Amniotic stem cell (primary cell): Measurements from ENCODE around the gene GRAP2.
"Not testable (repeated sequence)": the region's sequence is repeated elsewhere in the genome, so short reads cannot be mapped to it uniquely, and the experiment has no call there.

ENCODE experiments used
- DNase-seq: peaks from one replicate; lab custom pipeline; 2025; lab: John Stamatoyannopoulos, UW

The GRAP2 gene

GRCh38 chr22:39967103-39967829, 66.4 kb downstream of the GRAP2 start:
- no peak for DNase-seq

GRCh38 chr22:39967996-39968972, 67.4 kb downstream of the GRAP2 start:
- no peak for DNase-seq

- DNase-seq = no peak
Measured at GRCh38 chr22:39970742-39971141, 69.9 kb downstream of the GRAP2 start.

GRCh38 chr22:39972641-39973040, 71.8 kb downstream of the GRAP2 start:
- DNase-seq = no peak

GRCh38 chr22:39973656-39974055, 72.8 kb downstream of the GRAP2 start:
- no peak for DNase-seq

- no peak for DNase-seq
Measured at GRCh38 chr22:39974065-39974464, 73.2 kb downstream of the GRAP2 start.

- DNase-seq = no peak
Measured at GRCh38 chr22:39979048-39979447, 78.2 kb downstream of the GRAP2 start.

GRCh38 chr22:39979458-39979857, 78.6 kb downstream of the GRAP2 start:
- DNase-seq = no peak

GRCh38 chr22:39980596-39980995, 79.7 kb downstream of the GRAP2 start:
- DNase-seq = no peak

GRCh38 chr22:39983346-39983745, 82.5 kb downstream of the GRAP2 start:
- no peak for DNase-seq

- no peak for DNase-seq
Measured at GRCh38 chr22:39984006-39984405, 83.1 kb downstream of the GRAP2 start.

- DNase-seq = no peak
Measured at GRCh38 chr22:39984746-39985145, 83.9 kb downstream of the GRAP2 start.

GRCh38 chr22:39985383-39986035, 84.6 kb downstream of the GRAP2 start:
- no peak for DNase-seq

- no peak for DNase-seq
Measured at GRCh38 chr22:39988386-39989114, 87.7 kb downstream of the GRAP2 start.

- no peak for DNase-seq
Measured at GRCh38 chr22:39989633-39990032, 88.7 kb downstream of the GRAP2 start.

- DNase-seq = no peak
Measured at GRCh38 chr22:39990686-39991085, 89.8 kb downstream of the GRAP2 start.

GRCh38 chr22:39991159-39991860, 90.4 kb downstream of the GRAP2 start:
- DNase-seq = no peak

- DNase-seq = no peak
Measured at GRCh38 chr22:39992088-39992826, 91.4 kb downstream of the GRAP2 start.

- not testable (repeated sequence) for DNase-seq
Measured at GRCh38 chr22:39992894-39993293, 92.0 kb downstream of the GRAP2 start.

- DNase-seq = no peak
Measured at GRCh38 chr22:39994041-39994565, 93.2 kb downstream of the GRAP2 start.
